Trophoblast cell (in vitro differentiated cells and primary cell): ENCODE measurements around the gene GAN.
"Not testable (repeated sequence)": the region's sequence is repeated elsewhere in the genome, so short reads cannot be mapped to it uniquely, and the experiment has no call there.

ENCODE experiments used
- DNase-seq, 2 donors: peaks; one replicate each; pipeline ENCODE4 v3.0.0-alpha.2; 2016
- H2AFZ ChIP-seq: 2 replicates; pipeline ENCODE4 v1.6.1; 2013; ENCODE audit warnings: low read length, moderate library complexity, mild to moderate bottlenecking; ENCODE audit not compliant: insufficient read depth, poor library complexity
- H2AK5ac ChIP-seq: 2 replicates; pipeline ENCODE4 v1.6.1; 2013; ENCODE audit warnings: mild to moderate bottlenecking, low read length
- H2BK120ac ChIP-seq: 2 replicates; pipeline ENCODE4 v1.6.1; 2013; ENCODE audit warnings: low read length, mild to moderate bottlenecking, moderate library complexity; ENCODE audit not compliant: insufficient read depth, poor library complexity
- H2BK12ac ChIP-seq: 2 replicates; pipeline ENCODE4 v1.6.1; 2013; ENCODE audit warnings: mild to moderate bottlenecking, low read length, moderate library complexity
- H2BK5ac ChIP-seq: 2 replicates; pipeline ENCODE4 v1.6.1; 2013; ENCODE audit warnings: low read length, low read depth, moderate library complexity, mild to moderate bottlenecking; ENCODE audit not compliant: poor library complexity
- H3K14ac ChIP-seq: 2 replicates; pipeline ENCODE4 v1.6.1; 2013; ENCODE audit warnings: mild to moderate bottlenecking, low read length
- H3K18ac ChIP-seq: 2 replicates; pipeline ENCODE4 v1.6.1; 2013; ENCODE audit warnings: mild to moderate bottlenecking, low read length
- H3K23ac ChIP-seq: 2 replicates; pipeline ENCODE4 v1.6.1; 2013; ENCODE audit warnings: low read length
- H3K27ac ChIP-seq: 2 replicates; pipeline ENCODE4 v1.5.1; 2013; ENCODE audit warnings: low read depth, mild to moderate bottlenecking, inconsistent platforms, low read length, moderate library complexity
- H3K27me3 ChIP-seq: 2 replicates; pipeline ENCODE4 v1.6.1; 2013; ENCODE audit warnings: inconsistent platforms, mild to moderate bottlenecking, low read length, moderate library complexity; ENCODE audit not compliant: insufficient read depth
- H3K36me3 ChIP-seq, 2 experiments: 1 replicate in 1 of 2; 2 replicates in 1 of 2; pipeline ENCODE4 v1.6.1; 2013; ENCODE audit warnings: low read length in 2 of 2, mild to moderate bottlenecking in 2 of 2, moderate library complexity in 1 of 2; ENCODE audit not compliant: insufficient read depth in 2 of 2, control insufficient read depth in 1 of 2
- H3K4ac ChIP-seq: 2 replicates; pipeline ENCODE4 v1.6.1; 2013; ENCODE audit warnings: low read depth, mild to moderate bottlenecking, low read length, moderate library complexity
- H3K4me1 ChIP-seq, 2 experiments: 1 replicate in 1 of 2; 2 replicates in 1 of 2; pipeline ENCODE4 v1.6.1; 2013; ENCODE audit warnings: low read length in 2 of 2, mild to moderate bottlenecking in 2 of 2, moderate library complexity in 1 of 2; ENCODE audit not compliant: insufficient read depth in 2 of 2, control insufficient read depth in 1 of 2
- H3K4me2 ChIP-seq: 2 replicates; pipeline ENCODE4 v1.6.1; 2013; ENCODE audit warnings: inconsistent platforms, mild to moderate bottlenecking, low read length, moderate library complexity
- H3K4me3 ChIP-seq: 2 replicates; pipeline ENCODE4 v1.5.1; 2013; ENCODE audit warnings: mild to moderate bottlenecking, low read depth, low read length, inconsistent platforms
- H3K79me1 ChIP-seq: one replicate; pipeline ENCODE4 v1.6.1; 2013; ENCODE audit warnings: low read length
- H3K79me2 ChIP-seq: 2 replicates; pipeline ENCODE4 v1.6.1; 2013; ENCODE audit warnings: low read length, mild to moderate bottlenecking; ENCODE audit not compliant: control insufficient read depth, insufficient read depth, poor library complexity
- H3K9ac ChIP-seq: 2 replicates; pipeline ENCODE4 v1.6.1; 2013; ENCODE audit warnings: mild to moderate bottlenecking, low read length
- H3K9me3 ChIP-seq: 2 replicates; pipeline ENCODE4 v1.6.1; 2013; ENCODE audit warnings: low read depth, mild to moderate bottlenecking, control low read depth, inconsistent platforms, low read length; ENCODE audit not compliant: insufficient read depth
- H4K12ac ChIP-seq: 2 replicates; pipeline ENCODE4 v1.6.1; 2013; ENCODE audit warnings: low read depth, mild to moderate bottlenecking, low read length, moderate library complexity
- H4K8ac ChIP-seq: 2 replicates; pipeline ENCODE4 v1.6.1; 2013; ENCODE audit warnings: low read depth, mild to moderate bottlenecking, low read length, moderate library complexity
- H4K91ac ChIP-seq: one replicate; pipeline ENCODE4 v1.6.1; 2013; ENCODE audit warnings: low read depth, mild to moderate bottlenecking, low read length, moderate library complexity
- WGBS: extraction: QIAGEN DNeasy Blood & Tissue Kit; methylation state at CpG from one replicate; pipeline ENCODE4 v1.1.7; 2013; ENCODE audit warnings: missing lambda C conversion rate; ENCODE audit not compliant: insufficient read length, insufficient coverage; ENCODE audit errors: extremely low coverage; 5-methylcytosine and 5-hydroxymethylcytosine counted together

Gene GAN

DNA sequence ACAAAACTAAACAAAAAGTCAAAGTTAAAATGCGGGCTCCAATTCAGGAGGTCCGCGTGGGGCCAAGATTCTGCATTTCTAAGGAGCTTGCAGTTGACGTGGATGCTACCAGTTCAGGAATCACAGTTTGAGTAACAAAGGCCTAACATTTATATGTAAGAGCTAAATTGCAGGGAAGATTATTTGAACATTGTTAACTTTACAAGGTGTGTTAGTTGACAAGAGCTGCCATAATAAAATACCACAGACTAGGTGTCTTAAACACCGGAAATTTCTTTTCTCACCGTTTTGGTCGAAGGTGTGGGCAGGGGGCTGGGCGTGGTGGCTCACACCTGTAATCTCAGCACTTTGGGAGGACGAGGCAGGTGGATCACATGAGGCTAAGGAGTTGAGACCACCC lies 105.0 kb downstream of the GAN start:
- no peak overlapping the region for H4K8ac ChIP-seq
- H3K23ac ChIP-seq: no peak overlapping the region
- H4K12ac ChIP-seq: no peak overlapping the region
- H3K36me3 ChIP-seq: no peaks in the 10 kb centered on the region
- no CpG with 5 or more reads among the region's 9 CpGs for WGBS
- no peak overlapping the region for H2AK5ac ChIP-seq
- H3K4me2 ChIP-seq: no peak overlapping the region
- no peak overlapping the region for H2BK120ac ChIP-seq
- H3K14ac ChIP-seq: no peak overlapping the region
- no peak overlapping the region for H3K27ac ChIP-seq
- no peaks in the 10 kb centered on the region for H3K9me3 ChIP-seq
- no peak overlapping the region for H2BK5ac ChIP-seq
- H3K79me1 ChIP-seq: no peaks in the 10 kb centered on the region
- H2AFZ ChIP-seq: no peak overlapping the region
- no peak overlapping the region for H3K18ac ChIP-seq
- H3K9ac ChIP-seq: no peak overlapping the region
- H4K91ac ChIP-seq: no peak overlapping the region
- DNase-seq: no peak
- H3K79me2 ChIP-seq: no peaks in the 10 kb centered on the region
- no peaks in the 10 kb centered on the region for H3K27me3 ChIP-seq
- H3K4ac ChIP-seq: no peak overlapping the region
- no peak overlapping the region for H3K4me3 ChIP-seq
- no peak overlapping the region for H2BK12ac ChIP-seq
- no peaks in the 10 kb centered on the region for H3K4me1 ChIP-seq

DNA sequence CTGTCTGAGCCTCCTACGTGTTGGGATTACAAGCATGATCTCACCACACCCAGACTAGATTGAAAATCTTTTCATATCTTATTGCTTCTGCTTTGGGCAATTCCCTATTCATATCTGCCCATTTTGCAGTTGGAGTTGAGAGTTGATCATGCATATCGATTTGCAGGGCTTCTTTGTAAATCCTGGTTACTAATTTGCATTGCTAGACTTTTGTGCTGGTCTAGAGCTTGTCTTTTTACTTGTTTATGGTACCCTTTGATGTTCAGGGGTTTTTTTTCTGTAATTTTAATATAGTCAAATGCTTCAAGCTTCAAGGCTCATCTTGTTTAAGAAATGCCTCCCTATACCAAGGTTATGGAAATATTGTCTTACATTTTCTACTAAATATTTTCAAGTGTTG lies 106.4 kb downstream of the GAN start:
- Histone ChIP-seq H3K27ac (no peak overlapping the region), H3K79me1 (no peaks in the 10 kb centered on the region), H2AFZ (no peak overlapping the region), H3K4me3 (no peak overlapping the region), H3K9ac (no peak overlapping the region), H3K36me3 (no peaks in the 10 kb centered on the region), H3K4me2 (no peak overlapping the region), H3K18ac (no peak overlapping the region), H2BK5ac (no peak overlapping the region), H3K27me3 (no peaks in the 10 kb centered on the region), H3K79me2 (no peaks in the 10 kb centered on the region), H3K9me3 (no peaks in the 10 kb centered on the region), H2BK120ac (no peak overlapping the region), H2AK5ac (no peak overlapping the region), H3K4me1 (no peaks in the 10 kb centered on the region), H4K91ac (no peak overlapping the region), H3K4ac (no peak overlapping the region), H3K23ac (no peak overlapping the region), H2BK12ac (no peak overlapping the region), H3K14ac (no peak overlapping the region), H4K8ac (no peak overlapping the region), H4K12ac (no peak overlapping the region)
- no CpG with 5 or more reads among the region's 2 CpGs for WGBS
- no peak for DNase-seq

DNA sequence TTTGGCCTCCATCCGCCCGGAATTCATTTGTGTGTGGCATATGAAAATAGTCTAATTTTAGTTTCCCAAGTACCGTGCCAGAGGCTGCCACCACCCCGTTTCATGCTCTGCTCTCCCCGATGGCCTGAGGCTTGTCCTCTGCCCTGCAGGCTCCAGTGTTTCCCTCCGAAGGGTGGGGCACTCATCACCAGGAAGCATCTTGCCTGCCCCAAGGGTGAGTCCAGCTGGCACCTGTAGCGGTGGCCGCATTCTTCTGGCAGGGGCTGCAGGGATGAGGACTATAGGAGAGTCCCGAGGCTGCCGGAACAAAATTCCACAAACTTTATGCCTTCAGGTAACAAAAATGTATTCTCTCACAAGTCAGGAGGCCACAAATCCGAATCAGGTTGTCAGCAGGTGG lies 106.8 kb downstream of the GAN start:
- H3K4me3 ChIP-seq: no peak overlapping the region
- H3K79me1 ChIP-seq: no peaks in the 10 kb centered on the region
- no peak overlapping the region for H4K91ac ChIP-seq
- H3K4me2 ChIP-seq: no peak overlapping the region
- H3K36me3 ChIP-seq: no peaks in the 10 kb centered on the region
- no peak overlapping the region for H3K4ac ChIP-seq
- H3K79me2 ChIP-seq: no peaks in the 10 kb centered on the region
- no peak overlapping the region for H3K27ac ChIP-seq
- H4K8ac ChIP-seq: no peak overlapping the region
- DNase-seq: peak in 1 of 2 donors; percentile 40
- no peak overlapping the region for H2AFZ ChIP-seq
- no peak overlapping the region for H2BK5ac ChIP-seq
- H2BK12ac ChIP-seq: no peak overlapping the region
- H3K18ac ChIP-seq: no peak overlapping the region
- H3K23ac ChIP-seq: no peak overlapping the region
- no CpG with 5 or more reads among the region's 11 CpGs for WGBS
- no peak overlapping the region for H3K14ac ChIP-seq
- H3K9me3 ChIP-seq: no peaks in the 10 kb centered on the region
- no peak overlapping the region for H3K9ac ChIP-seq
- no peak overlapping the region for H2AK5ac ChIP-seq
- H2BK120ac ChIP-seq: no peak overlapping the region
- no peaks in the 10 kb centered on the region for H3K27me3 ChIP-seq
- no peak overlapping the region for H4K12ac ChIP-seq
- no peaks in the 10 kb centered on the region for H3K4me1 ChIP-seq

DNA sequence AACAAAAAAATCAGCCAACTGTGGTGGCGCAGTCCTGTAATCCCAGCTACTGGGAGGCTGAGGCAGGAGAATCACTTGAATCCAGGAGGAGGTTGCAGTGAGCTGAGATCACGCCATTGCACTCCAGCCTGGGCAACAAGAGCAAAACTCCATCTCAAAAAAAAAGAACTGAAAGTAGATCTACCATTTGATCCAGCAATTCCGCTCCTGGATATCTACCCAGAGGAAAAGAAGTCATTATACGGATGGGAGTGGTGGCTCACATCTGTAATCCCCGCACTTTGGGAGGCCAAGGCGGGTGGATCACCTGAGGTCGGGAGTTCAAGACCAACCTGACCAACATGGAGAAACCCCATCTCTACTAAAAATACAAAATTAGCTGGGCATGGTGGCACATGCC lies 107.4 kb downstream of the GAN start:
- H4K8ac ChIP-seq, H2BK120ac ChIP-seq, H2BK12ac ChIP-seq, H3K79me1 ChIP-seq, H3K79me2 ChIP-seq, H3K4ac ChIP-seq, H2AK5ac ChIP-seq, H4K12ac ChIP-seq, H3K4me2 ChIP-seq, H3K9ac ChIP-seq, H3K14ac ChIP-seq, H3K27me3 ChIP-seq, H3K36me3 ChIP-seq, H3K4me3 ChIP-seq, H3K27ac ChIP-seq, H4K91ac ChIP-seq, H3K23ac ChIP-seq, H3K9me3 ChIP-seq, H3K18ac ChIP-seq, H2AFZ ChIP-seq, DNase-seq, H3K4me1 ChIP-seq, H2BK5ac ChIP-seq: not testable (repeated sequence)
- no CpG with 5 or more reads among the region's 7 CpGs for WGBS
